ENCODE data around the gene ADAMTS15. TPM values are rescaled to one million over a fixed set of nuclear protein-coding genes. Genes with fewer than 3 reads are reported as not detected.
A peak's percentile ranks its signal among the peaks of the same experiment; 100 is the strongest.

The ADAMTS15 gene
- total and polyA plus RNA-seq, 2 donors, result 16.4 to 29.8 TPM

DNA sequence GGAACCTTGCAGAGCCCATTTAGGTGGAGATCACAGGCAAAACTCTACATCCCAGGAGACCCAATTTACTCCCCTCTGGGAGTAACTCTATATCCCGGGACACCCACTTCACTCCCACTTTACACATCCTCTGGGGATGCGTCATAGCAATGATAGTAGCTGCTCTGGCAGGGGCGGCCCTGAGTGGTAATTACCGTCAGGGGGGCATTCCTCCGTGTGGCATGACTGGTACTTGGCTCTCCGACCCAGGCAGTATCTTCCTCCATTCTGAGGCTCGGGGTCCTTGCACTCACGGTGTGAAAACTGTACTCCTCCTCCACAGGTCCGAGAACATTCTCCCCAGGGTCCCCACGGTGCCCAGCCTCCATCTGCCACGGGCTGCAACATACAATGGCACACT, 37.2 kb upstream of the ADAMTS15 start:
- DNase-seq (ENCODE audit: extremely low spot score), result no peak
- H3K36me3 ChIP-seq (ENCODE audit: insufficient read depth), result no peaks in the 10 kb centered on the region
- no peak overlapping the region for H3K27ac ChIP-seq (ENCODE audit: low read depth)
- H3K4me1 ChIP-seq (ENCODE audit: insufficient read depth), result no peaks in the 10 kb centered on the region
- WGBS, result 92% methylated on average over 11 of the region's 11 CpGs
- no peak overlapping the region for H3K4me3 ChIP-seq (ENCODE audit: low read depth, low read length)

DNA sequence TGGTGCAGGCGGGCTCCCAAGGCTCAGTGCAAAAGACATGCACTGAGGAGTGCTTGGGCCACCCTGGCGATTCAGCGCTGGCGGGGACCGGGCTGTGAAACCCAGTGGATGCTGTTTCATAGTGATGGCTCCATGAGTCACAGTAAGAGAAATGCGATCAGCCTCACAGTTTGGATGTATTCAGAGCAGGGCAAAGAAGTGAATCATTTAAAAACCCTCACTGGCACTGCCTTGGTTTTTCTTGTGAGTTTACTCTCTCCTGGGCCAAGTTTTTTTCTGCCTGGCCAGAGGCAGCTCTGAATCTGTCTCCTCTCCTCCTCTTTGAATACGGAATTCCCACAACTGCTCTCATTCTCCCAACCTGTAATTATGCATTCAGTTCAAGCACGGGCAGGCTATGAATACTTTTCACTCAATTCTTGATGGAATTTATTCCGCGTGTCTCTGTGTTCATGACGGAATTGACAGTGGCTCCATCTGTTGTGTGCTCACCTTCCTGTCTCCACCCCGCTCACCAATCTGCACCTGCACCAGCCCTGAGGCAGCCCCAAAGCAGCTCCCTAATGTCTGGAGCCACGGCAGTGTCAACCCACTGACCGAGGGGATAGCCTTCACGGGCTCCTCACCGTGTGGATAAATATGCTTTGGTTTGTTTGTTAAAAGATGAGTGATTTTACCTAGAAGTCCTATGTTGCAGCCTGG, 34.9 kb upstream of the ADAMTS15 start:
- H3K27ac ChIP-seq (ENCODE audit: low read depth), result no peak overlapping the region
- WGBS, result 89% methylated on average over 16 of the region's 16 CpGs
- H3K4me3 ChIP-seq (ENCODE audit: low read depth, low read length), result no peak overlapping the region
- DNase-seq (ENCODE audit: extremely low spot score), result no peak
- H3K4me1 ChIP-seq (ENCODE audit: insufficient read depth), result no peaks in the 10 kb centered on the region
- H3K36me3 ChIP-seq (ENCODE audit: insufficient read depth), result no peaks in the 10 kb centered on the region

DNA sequence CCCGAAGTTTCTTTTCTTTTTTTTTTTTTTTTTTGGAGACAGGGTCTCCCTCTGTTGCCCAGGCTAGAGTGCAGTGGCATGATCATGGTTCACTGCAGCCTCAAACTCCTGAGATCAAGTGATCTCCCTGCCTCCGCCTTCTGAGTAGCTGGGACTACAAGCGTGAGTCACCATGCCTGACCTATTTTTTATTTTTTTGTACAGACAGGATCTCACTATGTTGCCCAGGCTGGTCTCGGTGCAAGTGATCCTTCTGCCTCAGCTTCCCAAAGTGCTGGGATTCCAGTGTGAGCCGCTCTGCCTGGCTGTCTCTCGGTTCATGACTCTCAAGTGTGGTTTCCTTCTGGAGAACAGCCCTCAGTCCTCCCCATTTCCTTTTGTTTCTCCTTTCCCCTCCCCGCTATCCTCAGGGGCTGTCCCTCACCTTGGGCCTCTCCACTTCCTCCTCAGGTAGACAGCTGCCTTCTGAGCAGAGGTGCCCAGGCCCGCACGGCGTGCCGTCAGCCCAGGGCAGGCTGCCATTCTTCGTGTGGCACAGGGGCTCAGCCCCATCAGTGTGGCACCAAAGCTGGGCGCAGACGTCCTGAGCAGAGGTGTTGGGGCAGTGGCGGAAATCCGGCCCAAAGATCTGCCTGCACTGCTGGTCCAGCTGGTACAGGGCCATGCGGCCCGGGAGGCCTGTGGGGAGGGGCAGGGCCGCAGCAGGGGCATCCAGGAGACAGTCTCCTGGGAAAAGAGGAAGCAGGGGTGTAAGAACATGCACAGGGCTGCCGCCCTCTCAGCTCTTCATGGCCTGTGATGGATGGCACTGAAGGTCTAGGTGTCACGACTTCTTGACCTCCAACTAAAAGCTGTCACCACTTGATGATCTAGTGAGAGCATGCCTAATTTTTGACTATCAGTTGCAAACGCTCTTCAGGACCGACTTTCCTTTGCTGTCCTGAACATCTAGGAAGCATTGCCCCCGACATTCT, 34.1 kb upstream of the ADAMTS15 start:
- WGBS, result 87% methylated on average over 24 of the region's 24 CpGs
- Histone ChIP-seq H3K4me3 (ENCODE audit: low read depth, low read length) (no peak overlapping the region), H3K36me3 (ENCODE audit: insufficient read depth) (no peaks in the 10 kb centered on the region), H3K4me1 (ENCODE audit: insufficient read depth) (no peaks in the 10 kb centered on the region), H3K27ac (ENCODE audit: low read depth) (no peak overlapping the region)
- DNase-seq (ENCODE audit: extremely low spot score), result no peak

DNA sequence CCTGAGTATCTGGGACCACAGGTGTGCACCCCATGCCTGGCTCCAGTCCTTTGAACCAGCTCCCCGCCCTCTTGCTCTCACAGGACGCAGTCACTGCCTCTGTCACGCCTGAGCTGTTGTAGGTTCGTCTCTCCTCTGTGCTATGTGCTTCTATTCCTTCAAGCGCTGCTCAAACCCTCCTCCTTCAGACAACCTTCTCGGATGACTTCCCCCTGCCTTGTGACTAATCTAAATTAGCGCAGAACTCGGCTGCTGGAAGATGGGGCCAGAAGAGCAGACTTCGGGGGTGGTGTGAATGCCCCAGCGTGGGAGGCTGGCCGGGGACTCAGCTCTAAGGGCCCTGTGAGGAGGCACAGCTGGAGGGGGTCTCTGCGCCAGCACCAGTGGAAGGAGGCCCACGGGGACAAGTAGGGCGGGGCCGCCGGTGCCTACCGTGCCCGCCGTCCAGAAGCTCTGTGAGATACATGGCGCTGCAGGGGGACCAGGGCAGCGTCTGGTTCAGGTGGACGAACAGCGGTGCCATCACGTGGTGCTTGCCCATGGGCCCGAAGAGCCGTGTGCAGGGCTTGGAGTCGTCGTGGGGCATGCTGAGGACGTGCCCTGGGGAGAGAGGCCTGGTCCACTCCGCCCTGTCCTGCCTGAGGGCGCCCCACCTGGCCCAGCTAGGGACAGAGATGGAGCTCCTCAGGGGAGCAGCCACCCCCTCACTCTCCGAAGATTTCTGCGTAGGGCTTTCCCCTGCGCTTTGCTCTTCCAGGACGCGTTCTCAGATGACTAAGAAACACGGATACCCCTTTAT, 32.5 kb upstream of the ADAMTS15 start:
- H3K27ac ChIP-seq (ENCODE audit: low read depth), result no peak overlapping the region
- no peak for DNase-seq (ENCODE audit: extremely low spot score)
- H3K4me1 ChIP-seq (ENCODE audit: insufficient read depth), result no peaks in the 10 kb centered on the region
- WGBS, result 90% methylated on average over 37 of the region's 37 CpGs
- no peak overlapping the region for H3K4me3 ChIP-seq (ENCODE audit: low read depth, low read length)
- no peaks in the 10 kb centered on the region for H3K36me3 ChIP-seq (ENCODE audit: insufficient read depth)

DNA sequence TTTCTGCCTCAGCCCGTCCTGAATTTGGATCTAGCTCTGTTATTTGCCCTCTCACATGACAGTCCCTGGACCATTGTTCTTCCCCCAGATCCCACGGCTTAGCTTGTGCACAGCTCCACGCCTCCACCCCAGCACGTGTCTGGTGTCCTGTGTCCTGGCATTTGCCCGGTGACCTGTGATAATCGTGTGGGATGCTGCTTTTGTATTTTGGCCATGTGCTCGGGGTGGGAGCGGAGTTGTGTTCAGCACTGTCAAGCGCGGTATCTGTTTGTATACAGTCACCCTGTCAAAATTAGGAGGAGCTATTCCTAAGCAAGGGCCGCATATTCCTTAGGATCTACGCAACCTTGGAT, 31.9 kb upstream of the ADAMTS15 start:
- Histone ChIP-seq H3K4me3 (ENCODE audit: low read depth, low read length) (no peak overlapping the region), H3K4me1 (ENCODE audit: insufficient read depth) (no peaks in the 10 kb centered on the region), H3K27ac (ENCODE audit: low read depth) (no peak overlapping the region), H3K36me3 (ENCODE audit: insufficient read depth) (no peaks in the 10 kb centered on the region)
- WGBS, result 83% methylated on average over 12 of the region's 12 CpGs
- DNase-seq (ENCODE audit: extremely low spot score), result no peak

DNA sequence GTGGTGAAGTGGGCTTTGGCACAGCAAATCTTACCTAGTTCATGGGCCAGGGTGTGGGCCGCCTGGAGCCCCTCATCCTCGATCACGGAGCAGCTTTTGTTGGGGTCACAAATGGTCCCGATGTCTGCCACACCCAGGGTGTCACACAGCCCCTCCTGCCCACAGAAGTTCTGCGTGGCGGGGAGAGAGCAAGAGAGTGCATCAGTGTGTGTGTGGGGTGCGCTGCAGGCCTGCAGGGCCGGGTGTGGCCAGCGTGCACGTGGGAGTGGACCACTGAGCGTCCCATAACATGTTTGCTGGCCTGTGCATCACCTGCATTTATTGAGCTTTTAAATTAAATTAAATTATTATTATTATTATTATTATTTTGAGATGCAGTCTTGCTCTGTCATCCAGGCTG, 31.5 kb upstream of the ADAMTS15 start:
- no peak overlapping the region for H3K4me3 ChIP-seq (ENCODE audit: low read depth, low read length)
- no peak overlapping the region for H3K27ac ChIP-seq (ENCODE audit: low read depth)
- no peaks in the 10 kb centered on the region for H3K36me3 ChIP-seq (ENCODE audit: insufficient read depth)
- WGBS, result 96% methylated on average over 11 of the region's 11 CpGs
- no peaks in the 10 kb centered on the region for H3K4me1 ChIP-seq (ENCODE audit: insufficient read depth)
- no peak for DNase-seq (ENCODE audit: extremely low spot score)

DNA sequence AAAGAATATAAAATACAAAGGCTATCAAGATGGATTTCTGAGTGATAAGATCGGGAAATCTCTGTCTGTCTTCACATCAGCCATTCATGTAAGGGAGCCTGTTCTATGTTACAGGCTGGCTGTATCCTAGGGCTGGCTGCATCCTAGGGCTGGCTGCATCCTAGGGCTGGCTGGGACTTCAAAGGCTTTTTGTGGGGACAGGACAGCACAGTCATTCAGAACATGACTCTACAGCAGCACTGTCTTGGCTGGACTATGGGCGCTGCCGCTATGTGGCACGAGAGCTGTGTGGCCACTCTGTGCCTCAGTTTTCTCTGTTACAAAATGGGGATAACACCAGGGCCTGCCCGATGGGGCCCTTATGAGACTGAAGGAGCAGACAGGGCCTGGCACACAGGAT, 30.2 kb upstream of the ADAMTS15 start:
- Histone ChIP-seq H3K27ac (ENCODE audit: low read depth) (peak overlapping the region; percentile 35), H3K4me1 (ENCODE audit: insufficient read depth) (no peaks in the 10 kb centered on the region), H3K36me3 (ENCODE audit: insufficient read depth) (no peaks in the 10 kb centered on the region), H3K4me3 (ENCODE audit: low read depth, low read length) (no peak overlapping the region)
- DNase-seq (ENCODE audit: extremely low spot score), result no peak
- WGBS, result 81% methylated on average over 5 of the region's 5 CpGs

DNA sequence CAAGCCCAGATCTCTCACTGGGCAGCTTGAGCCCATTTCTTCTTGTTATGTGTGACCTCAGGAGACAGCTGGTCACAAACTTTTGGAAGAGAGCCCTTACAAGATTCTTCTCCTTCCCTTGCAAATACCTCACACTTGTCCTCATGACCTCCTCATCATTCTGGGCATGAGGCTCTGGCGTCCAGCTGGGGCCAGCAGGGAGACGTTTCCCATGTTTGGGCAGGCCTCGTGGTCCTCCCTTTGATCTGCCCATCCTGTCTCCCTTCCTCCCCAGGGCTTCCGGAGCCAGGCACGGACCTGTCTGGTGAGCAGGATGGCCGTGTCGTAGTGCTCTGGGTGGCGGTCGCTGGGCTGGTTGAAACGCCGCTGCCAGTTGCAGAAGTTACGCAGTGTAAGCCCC, 29.7 kb upstream of the ADAMTS15 start:
- DNase-seq (ENCODE audit: extremely low spot score), result no peak
- Histone ChIP-seq H3K4me1 (ENCODE audit: insufficient read depth) (no peaks in the 10 kb centered on the region), H3K4me3 (ENCODE audit: low read depth, low read length) (no peak overlapping the region), H3K27ac (ENCODE audit: low read depth) (peak overlapping the region; percentile 53), H3K36me3 (ENCODE audit: insufficient read depth) (no peaks in the 10 kb centered on the region)
- 43% methylated on average over 12 of the region's 12 CpGs for WGBS

DNA sequence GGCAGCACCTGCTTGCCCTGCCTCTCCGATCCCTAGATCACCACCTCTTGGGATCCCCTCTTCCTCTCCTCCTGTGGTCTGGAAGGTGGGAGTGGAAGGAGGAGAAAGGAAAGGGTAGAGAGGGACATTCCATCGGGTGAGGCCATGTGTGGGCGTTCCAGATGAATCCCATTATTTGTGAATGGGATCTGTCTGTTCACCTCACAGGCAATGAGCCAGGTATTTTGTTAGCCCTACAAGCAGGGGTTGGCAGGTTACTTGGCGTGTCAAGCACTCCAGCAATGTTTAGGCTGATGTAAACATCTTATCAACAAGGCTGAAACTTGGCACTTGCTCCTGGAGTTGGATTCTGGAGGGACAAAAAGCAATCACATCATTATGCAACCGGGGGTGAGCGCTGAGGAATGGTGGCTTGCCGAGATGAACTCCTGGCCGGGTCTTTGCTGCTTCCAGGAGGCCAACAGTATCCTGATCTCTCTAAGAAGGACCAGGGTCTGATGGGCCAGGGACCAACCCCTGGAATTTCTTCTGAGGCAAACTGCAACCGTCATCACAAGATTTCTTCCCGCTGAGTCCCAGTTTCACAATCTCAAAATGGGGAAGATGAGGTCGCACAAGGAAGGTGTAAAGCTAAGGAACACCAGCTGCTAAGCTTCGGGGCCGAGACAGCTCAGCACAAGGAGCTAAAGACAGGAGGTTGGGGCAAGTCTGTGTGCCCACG, 27.8 kb upstream of the ADAMTS15 start:
- 37% methylated on average over 14 of the region's 14 CpGs for WGBS
- Histone ChIP-seq H3K36me3 (ENCODE audit: insufficient read depth) (no peaks in the 10 kb centered on the region), H3K4me3 (ENCODE audit: low read depth, low read length) (no peak overlapping the region), H3K4me1 (ENCODE audit: insufficient read depth) (no peaks in the 10 kb centered on the region), H3K27ac (ENCODE audit: low read depth) (peak overlapping the region; percentile 53)
- DNase-seq (ENCODE audit: extremely low spot score), result no peak

DNA sequence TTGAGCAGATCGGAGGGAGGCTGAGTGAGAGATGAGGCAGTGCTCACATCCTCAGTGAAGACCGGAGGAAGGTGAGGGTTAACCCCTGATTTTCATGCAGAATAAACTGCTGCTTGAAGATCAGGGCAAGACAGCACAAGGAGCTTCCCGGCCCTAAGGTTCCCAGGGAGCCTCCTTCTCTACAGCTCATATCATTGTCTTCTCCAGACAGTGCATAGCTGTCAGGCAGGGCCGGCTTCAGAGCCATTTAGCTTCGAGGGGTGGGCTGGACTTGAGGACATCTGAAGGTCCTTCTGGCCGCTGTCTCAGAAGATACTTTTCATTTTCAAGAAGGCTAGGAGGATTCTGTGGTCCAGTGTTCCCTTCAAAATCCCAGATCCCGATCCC, 27.3 kb upstream of the ADAMTS15 start:
- Histone ChIP-seq H3K4me3 (ENCODE audit: low read depth, low read length) (no peak overlapping the region), H3K36me3 (ENCODE audit: insufficient read depth) (no peaks in the 10 kb centered on the region), H3K4me1 (ENCODE audit: insufficient read depth) (no peaks in the 10 kb centered on the region), H3K27ac (ENCODE audit: low read depth) (peak overlapping the region; percentile 4)
- no peak for DNase-seq (ENCODE audit: extremely low spot score)
- 76% methylated on average over 7 of the region's 7 CpGs for WGBS

DNA sequence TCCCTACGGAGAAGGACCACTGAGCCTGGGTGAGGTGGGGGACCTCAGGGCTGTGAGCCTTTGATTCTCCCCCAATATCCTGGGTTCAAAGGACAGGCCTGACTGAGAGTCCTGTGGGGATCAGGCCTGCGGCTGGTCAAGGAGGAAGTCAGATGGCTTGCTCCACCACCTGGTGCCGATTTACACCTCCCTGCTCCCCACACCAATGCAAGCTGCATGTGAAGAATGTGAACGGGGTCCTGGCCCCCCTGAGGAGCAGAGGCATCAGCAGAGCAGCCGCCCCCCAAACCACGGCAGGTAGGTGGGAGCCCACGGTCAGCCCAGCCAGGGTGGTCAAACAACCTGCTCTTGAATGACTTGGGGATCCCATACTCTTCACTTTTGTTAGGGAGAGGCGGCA, 26.7 kb upstream of the ADAMTS15 start:
- 92% methylated on average over 8 of the region's 8 CpGs for WGBS
- peak overlapping the region; percentile 4 for H3K27ac ChIP-seq (ENCODE audit: low read depth)
- H3K4me3 ChIP-seq (ENCODE audit: low read depth, low read length), result no peak overlapping the region

DNA sequence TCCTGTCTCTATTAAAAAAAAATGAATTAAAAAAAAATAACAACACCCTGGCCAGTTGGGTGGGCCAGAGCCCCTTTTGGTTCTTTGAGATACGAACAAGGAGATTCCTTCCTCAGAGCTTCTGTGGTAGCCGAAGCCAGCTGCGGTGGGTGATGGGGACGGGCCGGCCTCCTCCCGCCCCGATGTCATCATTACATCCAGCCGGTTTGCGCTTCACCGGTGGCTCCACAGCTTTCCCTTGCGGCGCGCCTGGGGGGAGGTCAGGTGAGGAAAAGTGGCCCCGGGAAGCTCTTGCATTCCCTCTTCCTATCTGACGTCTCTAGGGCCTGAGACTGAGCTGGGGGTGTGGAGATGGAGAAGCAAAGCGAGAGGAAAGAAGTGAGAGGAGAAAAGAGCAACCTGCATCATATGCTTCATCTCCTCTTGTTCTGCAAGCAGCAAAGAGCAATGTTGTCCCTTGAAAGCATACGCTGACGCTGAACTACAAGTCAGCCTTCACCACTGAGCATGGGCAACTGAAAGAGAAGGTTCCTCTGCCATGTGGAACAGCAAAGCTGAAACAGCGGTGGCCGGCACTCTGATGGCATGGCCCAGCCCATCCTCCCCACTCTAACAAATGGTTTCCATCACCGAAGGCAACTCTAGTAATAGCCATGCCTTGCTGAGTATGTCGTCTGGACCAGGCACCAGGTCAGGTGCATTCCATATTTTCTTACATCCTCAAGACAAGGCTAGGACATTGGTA, 26.0 kb upstream of the ADAMTS15 start:
- Histone ChIP-seq H3K4me1 (ENCODE audit: insufficient read depth) (no peaks in the 10 kb centered on the region), H3K4me3 (ENCODE audit: low read depth, low read length) (no peak overlapping the region), H3K27ac (ENCODE audit: low read depth) (no peak overlapping the region), H3K36me3 (ENCODE audit: insufficient read depth) (no peaks in the 10 kb centered on the region)
- WGBS, result 95% methylated on average over 22 of the region's 22 CpGs
- DNase-seq (ENCODE audit: extremely low spot score), result no peak

More for the DNA sequence above, 26.7 kb upstream of the ADAMTS15 start:
- Histone ChIP-seq H3K4me1 (ENCODE audit: insufficient read depth) (no peaks in the 10 kb centered on the region), H3K36me3 (ENCODE audit: insufficient read depth) (no peaks in the 10 kb centered on the region)
- no peak for DNase-seq (ENCODE audit: extremely low spot score)
